Ramos (cell line): ENCODE results near the gene MCM8.
"Not testable (repeated sequence)": the region's sequence is repeated elsewhere in the genome, so short reads cannot be mapped to it uniquely, and the experiment has no call there.

Experiments used
- in situ Hi-C: fragments of 300-500 bp; cut with MboI; formaldehyde crosslinking; loops from one replicate; pipeline ENCODE4 v1.14.3; 2022; ENCODE audit warnings: low sequenced_read_pairs; ENCODE audit not compliant: unreplicated experiment

MCM8 gene

DNA sequence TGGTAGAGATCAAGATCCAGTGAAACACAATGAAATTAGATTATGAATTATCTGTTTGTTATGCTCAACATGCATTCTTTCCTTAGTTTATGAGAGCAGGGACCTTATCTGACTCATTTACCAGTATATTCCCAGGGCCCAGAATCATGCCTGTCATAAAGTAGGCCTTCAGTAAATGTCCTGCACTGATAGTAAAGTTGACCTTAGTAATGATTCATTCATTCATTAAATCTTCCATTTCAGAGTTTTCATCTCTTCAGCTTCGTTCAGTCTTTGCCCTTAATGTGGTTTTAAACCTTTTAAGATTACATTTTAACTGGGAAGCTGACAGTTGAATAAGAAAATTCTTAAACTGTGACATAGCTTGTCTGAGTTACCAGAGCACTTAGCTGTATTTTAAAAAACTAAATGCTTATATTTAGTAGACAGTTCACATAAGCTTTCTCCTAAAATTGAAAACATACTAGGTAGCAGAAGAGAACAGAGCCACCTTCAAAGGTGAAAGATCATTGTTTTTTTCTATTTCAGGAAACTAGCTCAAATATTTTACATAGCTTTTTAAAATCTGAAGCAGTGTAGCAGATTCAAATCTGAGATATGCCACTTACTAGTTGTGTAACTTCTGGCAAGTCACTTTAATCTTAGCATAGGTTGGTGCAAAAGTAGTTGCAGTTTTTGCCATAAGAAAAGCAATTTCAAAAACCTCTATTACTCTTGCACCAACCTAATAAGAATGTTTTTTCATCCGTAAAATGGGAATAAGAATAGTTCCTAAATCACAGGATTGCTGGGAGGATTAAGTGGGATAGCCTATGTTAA lies 41.4 kb downstream of the MCM8 start:
- in situ Hi-C loops, result no loop called here

- in situ Hi-C loops, result no loop called here
Measured at GRCh38 chr20:5996765-5997164, 46.3 kb downstream of the MCM8 start.

- in situ Hi-C loops, result no loop called here
Measured at GRCh38 chr20:5999783-6000182, 49.3 kb downstream of the MCM8 start.

- in situ Hi-C loops, result no loop called here
Measured at GRCh38 chr20:6000871-6001270, 50.4 kb downstream of the MCM8 start.

DNA sequence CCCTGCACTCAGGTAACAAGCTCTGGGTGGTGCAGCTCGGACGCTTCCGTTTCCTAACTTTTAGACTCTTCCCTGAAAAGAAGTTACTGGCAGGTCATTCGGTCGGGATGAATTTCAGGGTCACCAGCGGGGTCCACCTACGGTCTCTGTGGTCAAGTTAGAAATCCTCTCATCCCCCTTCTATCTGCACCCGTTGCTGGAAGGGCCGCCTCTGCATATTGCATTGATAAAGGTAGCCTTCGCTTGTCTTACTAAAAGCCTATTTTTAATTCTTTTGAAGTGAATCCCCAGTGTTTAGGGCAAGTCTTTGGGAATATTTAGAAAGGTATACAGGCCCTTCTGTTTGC lies 56.1 kb downstream of the MCM8 start:
- in situ Hi-C loops, result no loop called here

DNA sequence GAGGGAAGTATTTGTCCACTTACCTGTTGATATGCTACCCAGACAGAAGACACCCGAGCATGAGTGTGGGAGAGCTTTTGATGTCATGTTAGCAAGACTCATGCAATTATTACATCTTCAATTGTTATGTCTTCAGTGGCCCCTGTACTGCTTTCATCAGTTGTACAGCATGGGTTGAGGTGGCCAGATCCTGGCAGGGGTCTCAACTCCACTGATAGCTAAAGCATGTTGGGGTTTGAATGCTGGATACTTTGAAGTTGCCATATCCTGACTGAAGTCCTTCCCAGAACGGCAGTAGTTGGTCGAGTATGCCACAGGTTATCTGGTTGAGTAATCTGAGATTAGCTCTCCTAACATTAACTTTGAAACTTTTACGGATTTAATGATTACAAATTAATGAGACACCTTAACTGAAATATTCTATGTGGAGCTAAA lies 56.7 kb downstream of the MCM8 start:
- in situ Hi-C loops, result no loop called here

- in situ Hi-C loops, result no loop called here
Measured at GRCh38 chr20:6007529-6008103, 57.2 kb downstream of the MCM8 start.

- in situ Hi-C loops, result no loop called here
Measured at GRCh38 chr20:6008254-6008653, 57.8 kb downstream of the MCM8 start.

DNA sequence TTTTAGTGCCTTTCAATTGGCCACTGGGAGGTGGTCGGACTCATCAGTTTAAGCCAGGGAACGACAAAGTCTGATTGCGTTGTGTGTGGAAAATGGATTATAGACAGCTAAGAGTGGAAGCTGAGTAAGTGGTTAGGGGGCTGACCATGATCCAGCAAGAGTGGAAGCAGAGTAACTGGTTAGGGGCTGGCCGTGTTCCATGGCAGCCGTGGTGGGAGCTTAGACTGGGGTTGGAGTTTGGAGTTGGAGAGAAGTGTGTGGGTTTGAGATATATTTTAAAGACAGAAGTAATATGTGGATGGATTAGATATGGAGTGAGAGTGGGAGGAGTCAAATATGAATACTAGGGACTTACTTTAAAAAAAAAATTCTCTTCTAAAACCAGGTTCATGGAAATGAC lies 61.7 kb downstream of the MCM8 start:
- in situ Hi-C loops, result no loop called here

- in situ Hi-C loops, result no loop called here
Measured at GRCh38 chr20:6014017-6014416, 63.6 kb downstream of the MCM8 start.

- in situ Hi-C loops, result no loop called here
Measured at GRCh38 chr20:6014957-6015356, 64.5 kb downstream of the MCM8 start.

GRCh38 chr20:6017467-6017866 lies 67.0 kb downstream of the MCM8 start:
- in situ Hi-C loops, result no loop called here

DNA sequence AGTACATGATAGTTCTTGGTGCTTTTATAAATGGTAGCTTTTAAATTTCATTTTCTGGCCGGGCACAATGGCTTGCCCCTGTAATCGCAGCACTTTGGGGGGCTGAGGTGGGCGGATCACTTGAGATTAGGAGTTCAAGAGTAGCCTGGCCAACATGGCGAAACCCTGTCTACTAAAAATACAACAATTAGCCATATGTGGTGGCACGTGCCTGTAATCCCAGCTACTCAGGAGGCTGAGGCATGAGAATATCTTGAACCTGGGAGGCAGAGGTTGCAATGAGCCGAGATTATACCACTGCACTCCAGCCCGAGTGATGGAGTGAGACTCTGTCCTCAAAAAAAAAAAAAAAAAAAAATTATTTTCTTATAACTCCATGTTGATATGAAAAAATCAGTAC lies 67.4 kb downstream of the MCM8 start:
- in situ Hi-C loops, result no loop called here

GRCh38 chr20:6024768-6025167 lies 74.3 kb downstream of the MCM8 start:
- in situ Hi-C loops, result no loop called here

GRCh38 chr20:6026051-6026450 lies 75.6 kb downstream of the MCM8 start:
- in situ Hi-C loops, result no loop called here

GRCh38 chr20:6028818-6029217 lies 78.4 kb downstream of the MCM8 start:
- in situ Hi-C loops, result no loop called here

- in situ Hi-C loops, result no loop called here
Measured at GRCh38 chr20:6029538-6029937, 79.1 kb downstream of the MCM8 start.

- in situ Hi-C loops, result no loop called here
Measured at GRCh38 chr20:6030453-6031080, 80.1 kb downstream of the MCM8 start.

- in situ Hi-C loops, result not testable (repeated sequence)
Measured at GRCh38 chr20:6032907-6033306, 82.5 kb downstream of the MCM8 start.

GRCh38 chr20:6034134-6034969 lies 83.9 kb downstream of the MCM8 start:
- in situ Hi-C loops, result no loop called here

DNA sequence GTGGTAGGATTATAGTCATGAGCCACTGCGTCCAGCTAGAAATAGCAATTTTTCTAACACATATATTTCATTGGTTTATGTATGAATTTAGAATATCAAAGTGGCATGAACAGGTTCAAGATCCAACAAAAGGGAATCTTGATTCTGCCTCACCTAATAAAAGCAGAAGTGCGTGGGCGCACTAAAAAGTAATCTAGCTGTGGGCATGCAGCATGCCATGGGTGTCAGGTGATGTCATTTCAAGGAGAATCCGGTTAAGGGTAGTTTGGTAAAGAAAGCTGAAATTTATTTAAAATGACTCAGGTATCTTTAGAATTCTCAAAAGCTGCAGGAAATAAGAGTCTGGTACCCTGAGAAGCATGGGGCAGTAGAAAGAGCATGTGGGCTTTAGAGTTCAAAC lies 85.8 kb downstream of the MCM8 start:
- in situ Hi-C loops, result no loop called here
